Neural crest cell (in vitro differentiated cells): ENCODE data around the gene SORBS2. TPM values are rescaled to one million over a fixed set of nuclear protein-coding genes. Genes with fewer than 3 reads are reported as not detected.

Source experiments
- DNase-seq: peaks from one replicate; pipeline ENCODE4 v3.0.0; 2021; ENCODE audit warnings: low read depth, mixed read lengths, low spot score
- H3K27ac Mint-ChIP-seq: one replicate; pipeline ENCODE4 v1.8.0; 2021; ENCODE audit warnings: mild to moderate bottlenecking, mixed read lengths; ENCODE audit not compliant: unreplicated experiment
- H3K27me3 Mint-ChIP-seq: 2 replicates; pipeline ENCODE4 v1.8.0; 2021; ENCODE audit warnings: low read depth, mild to moderate bottlenecking, mixed read lengths
- H3K36me3 Mint-ChIP-seq: 2 replicates; pipeline ENCODE4 v1.8.0; 2021; ENCODE audit warnings: low read depth, mild to moderate bottlenecking, mixed read lengths
- H3K4me1 Mint-ChIP-seq: 2 replicates; pipeline ENCODE4 v1.8.0; 2021; ENCODE audit warnings: mixed read lengths
- H3K4me3 Mint-ChIP-seq: one replicate; pipeline ENCODE4 v1.8.0; 2021; ENCODE audit warnings: mild to moderate bottlenecking, mixed read lengths
- H3K9me3 Mint-ChIP-seq: 2 replicates; pipeline ENCODE4 v1.8.0; 2021; ENCODE audit warnings: mixed read lengths
- CTCF ChIP-seq: fragments of 200-600 bp; sonication (generic); conservative IDR thresholded peaks from 2 replicates; pipeline ENCODE4 v1.5.0; 2021; ENCODE audit warnings: antibody characterized with exemption, mild to moderate bottlenecking
- total RNA-seq: library from RNA; stranded (reverse); gene quantifications from 2 replicates; pipeline ENCODE4 v1.2.1, GENCODE V29; 2021

The SORBS2 gene
- total RNA-seq, 1 donor from 2014 or later = 42.3 TPM

GRCh38 chr4:185834778-185835177 is 22.8 kb upstream of the SORBS2 start:
- H3K9me3 Mint-ChIP-seq = peaks cover 3% of the 10 kb centered on the region
- no peaks in the 10 kb centered on the region for H3K27me3 Mint-ChIP-seq
- TF ChIP-seq CTCF = no peak
- DNase-seq = no peak
- peaks cover 4% of the 10 kb centered on the region for H3K4me1 Mint-ChIP-seq
- H3K36me3 Mint-ChIP-seq = no peaks in the 10 kb centered on the region
- H3K4me3 Mint-ChIP-seq = no peak overlapping the region
- no peak overlapping the region for H3K27ac Mint-ChIP-seq

GRCh38 chr4:185834088-185834487 is 22.1 kb upstream of the SORBS2 start:
- no peak for DNase-seq
- Mint-ChIP-seq H3K27me3 (no peaks in the 10 kb centered on the region), H3K4me1 (peaks cover 4% of the 10 kb centered on the region), H3K27ac (no peak overlapping the region), H3K9me3 (peaks cover 6% of the 10 kb centered on the region), H3K4me3 (no peak overlapping the region), H3K36me3 (no peaks in the 10 kb centered on the region)
- no peak for TF ChIP-seq CTCF

GRCh38 chr4:185833055-185833598 is 21.1 kb upstream of the SORBS2 start:
- no peak overlapping the region for H3K27ac Mint-ChIP-seq
- no peaks in the 10 kb centered on the region for H3K27me3 Mint-ChIP-seq
- H3K9me3 Mint-ChIP-seq = peaks cover 9% of the 10 kb centered on the region
- H3K4me3 Mint-ChIP-seq = no peak overlapping the region
- no peak for DNase-seq
- no peaks in the 10 kb centered on the region for H3K36me3 Mint-ChIP-seq
- TF ChIP-seq CTCF = no peak
- peaks cover 4% of the 10 kb centered on the region for H3K4me1 Mint-ChIP-seq

- TF ChIP-seq CTCF = no peak
- Mint-ChIP-seq H3K27ac (no peak overlapping the region), H3K9me3 (peaks cover 9% of the 10 kb centered on the region), H3K27me3 (no peaks in the 10 kb centered on the region), H3K4me3 (no peak overlapping the region), H3K4me1 (peaks cover 4% of the 10 kb centered on the region), H3K36me3 (no peaks in the 10 kb centered on the region)
- DNase-seq = no peak
Observed at GRCh38 chr4:185831125-185831815, 19.3 kb upstream of the SORBS2 start.

GRCh38 chr4:185830263-185830994 is 18.4 kb upstream of the SORBS2 start:
- H3K27ac Mint-ChIP-seq = no peak overlapping the region
- no peak overlapping the region for H3K4me3 Mint-ChIP-seq
- no peaks in the 10 kb centered on the region for H3K27me3 Mint-ChIP-seq
- DNase-seq = no peak
- no peaks in the 10 kb centered on the region for H3K36me3 Mint-ChIP-seq
- H3K9me3 Mint-ChIP-seq = peaks cover 9% of the 10 kb centered on the region
- TF ChIP-seq CTCF = no peak
- peaks cover 4% of the 10 kb centered on the region for H3K4me1 Mint-ChIP-seq
